ENCODE data around the gene LPP.

GRCh38 chr3:188900421-188900951, 746.5 kb downstream of the LPP start:
- TF ChIP-seq POLR2AphosphoS5 (IDR thresholded peaks at IDR 0.05; ENCODE audit: low read depth) (no peak), CTCF (IDR thresholded peaks at IDR 0.05; ENCODE audit: insufficient read depth, low read length) (no peak), SPI1 (IDR thresholded peaks at IDR 0.05; ENCODE audit: borderline replicate concordance, low read depth) (no peak)
